Renal cortical epithelial cell (primary cell): ENCODE results near the gene ZNF827. TPM values are rescaled to one million over a fixed set of nuclear protein-coding genes. Genes with fewer than 3 reads are reported as not detected.

Source experiments
- DNase-seq: peaks from one replicate; pipeline ENCODE4 v3.0.0-alpha.2; 2011; ENCODE audit warnings: low read depth
- total RNA-seq: library from RNA; depleted of rRNA; stranded (reverse); fragments of >200 nt; gene quantifications from 2 replicates; pipeline ENCODE4 v1.2.3, GENCODE V29; 2014

The ZNF827 gene
- total RNA-seq, 1 donor from 2014 or later = 24.5 TPM

GRCh38 chr4:145762719-145763118 lies 175.9 kb downstream of the ZNF827 start:
- no peak for DNase-seq

GRCh38 chr4:145760961-145761929 lies 177.4 kb downstream of the ZNF827 start:
- DNase-seq = no peak

GRCh38 chr4:145760176-145760575 lies 178.4 kb downstream of the ZNF827 start:
- no peak for DNase-seq

- no peak for DNase-seq
Observed at GRCh38 chr4:145757188-145757587, 181.4 kb downstream of the ZNF827 start.

GRCh38 chr4:145756244-145756643 lies 182.4 kb downstream of the ZNF827 start:
- no peak for DNase-seq

GRCh38 chr4:145755802-145756201 lies 182.8 kb downstream of the ZNF827 start:
- no peak for DNase-seq

GRCh38 chr4:145743641-145744040 lies 195.0 kb downstream of the ZNF827 start:
- DNase-seq = no peak

- no peak for DNase-seq
Observed at GRCh38 chr4:145740806-145741205, 197.8 kb downstream of the ZNF827 start.

GRCh38 chr4:145739845-145740244 lies 198.8 kb downstream of the ZNF827 start:
- peak; percentile 78 for DNase-seq

- no peak for DNase-seq
Observed at GRCh38 chr4:145736241-145736831, 202.3 kb downstream of the ZNF827 start.

GRCh38 chr4:145735827-145736226 lies 202.8 kb downstream of the ZNF827 start:
- DNase-seq = no peak

- peak; percentile 99 for DNase-seq
Observed at GRCh38 chr4:145735347-145735675, 203.3 kb downstream of the ZNF827 start.

GRCh38 chr4:145734576-145735346 lies 203.9 kb downstream of the ZNF827 start:
- peak; percentile 99 for DNase-seq

- DNase-seq = peak; percentile 28
Observed at GRCh38 chr4:145734031-145734430, 204.6 kb downstream of the ZNF827 start.

GRCh38 chr4:145732895-145733880 lies 205.4 kb downstream of the ZNF827 start:
- peak; percentile 74 for DNase-seq

- peak; percentile 35 for DNase-seq
Observed at GRCh38 chr4:145732001-145732815, 206.4 kb downstream of the ZNF827 start.

GRCh38 chr4:145731028-145731427 lies 207.6 kb downstream of the ZNF827 start:
- peak; percentile 98 for DNase-seq

- no peak for DNase-seq
Observed at GRCh38 chr4:145730026-145730425, 208.6 kb downstream of the ZNF827 start.

GRCh38 chr4:145723336-145723735 lies 215.3 kb downstream of the ZNF827 start:
- DNase-seq = no peak

GRCh38 chr4:145722561-145722960 lies 216.1 kb downstream of the ZNF827 start:
- DNase-seq = no peak
